Activated T-cell treated with anti-CD3 and anti-CD28 coated beads for 1 hour (primary cell): ENCODE results near the gene OR11H6.
"Not testable (repeated sequence)": the region's sequence is repeated elsewhere in the genome, so short reads cannot be mapped to it uniquely, and the experiment has no call there.

ENCODE experiments used
- DNase-seq: peaks from one replicate; pipeline ENCODE4 v3.0.0-alpha.2; 2020; ENCODE audit warnings: low read depth

Gene OR11H6

GRCh38 chr14:20264361-20264760, 40.9 kb downstream of the OR11H6 start:
- not testable (repeated sequence) for DNase-seq

DNA sequence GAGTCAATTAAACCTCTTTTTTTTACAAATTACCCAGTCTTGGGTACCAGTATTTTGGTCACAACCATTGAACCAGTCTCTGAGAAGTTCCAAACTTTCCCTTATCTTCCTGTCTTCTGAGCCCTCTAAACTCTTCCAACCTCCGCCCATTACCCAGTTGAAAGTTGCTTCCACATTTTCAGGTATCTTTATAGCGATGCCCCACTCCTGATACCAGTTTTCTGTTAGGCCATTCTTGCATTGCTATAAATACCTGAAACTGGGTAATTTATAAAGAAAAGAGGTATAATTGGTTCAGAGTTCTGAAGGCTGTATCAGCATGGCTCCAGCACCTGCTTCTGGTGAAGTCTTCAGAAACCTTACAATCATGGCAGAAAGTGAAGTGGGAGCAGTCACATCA, 50.6 kb downstream of the OR11H6 start:
- no peak for DNase-seq
